Stimulated activated CD8-positive, alpha-beta memory T cell treated with anti-CD3 and anti-CD28 coated beads, Interleukin-4, amount 100 ng/mL, for 1 hour (primary cell): ENCODE measurements around the gene TGFB1.
"Not testable (repeated sequence)": the region's sequence is repeated elsewhere in the genome, so short reads cannot be mapped to it uniquely, and the experiment has no call there.

Source experiments
- DNase-seq, 2 donors: peaks; one replicate each; pipeline ENCODE4 v3.0.0-alpha.2; 2020; ENCODE audit warnings: low read depth in 2 of 2, low spot score in 1 of 2

The TGFB1 gene

GRCh38 chr19:41346916-41347315, 6.8 kb downstream of the TGFB1 start:
- DNase-seq = not testable (repeated sequence)

DNA sequence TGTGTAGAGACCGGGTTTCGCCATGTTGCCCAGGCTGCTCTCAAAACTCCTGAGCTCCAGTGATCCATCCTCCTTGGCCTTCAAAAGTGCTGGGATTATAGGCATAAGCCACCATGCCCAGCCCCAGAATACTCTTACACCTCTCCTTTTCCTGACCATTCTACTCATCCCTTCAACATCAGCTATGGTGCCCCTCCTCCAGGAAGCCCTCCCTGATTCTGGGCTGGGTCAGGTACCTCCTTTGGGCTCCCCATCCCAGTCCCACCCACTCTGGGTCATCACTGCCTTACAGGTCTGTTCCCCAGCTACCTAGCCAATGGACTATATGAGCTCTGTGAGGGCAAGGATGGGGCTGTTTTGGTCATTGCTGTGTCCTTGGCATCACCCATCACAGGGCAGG, 9.6 kb downstream of the TGFB1 start:
- DNase-seq = no peak

DNA sequence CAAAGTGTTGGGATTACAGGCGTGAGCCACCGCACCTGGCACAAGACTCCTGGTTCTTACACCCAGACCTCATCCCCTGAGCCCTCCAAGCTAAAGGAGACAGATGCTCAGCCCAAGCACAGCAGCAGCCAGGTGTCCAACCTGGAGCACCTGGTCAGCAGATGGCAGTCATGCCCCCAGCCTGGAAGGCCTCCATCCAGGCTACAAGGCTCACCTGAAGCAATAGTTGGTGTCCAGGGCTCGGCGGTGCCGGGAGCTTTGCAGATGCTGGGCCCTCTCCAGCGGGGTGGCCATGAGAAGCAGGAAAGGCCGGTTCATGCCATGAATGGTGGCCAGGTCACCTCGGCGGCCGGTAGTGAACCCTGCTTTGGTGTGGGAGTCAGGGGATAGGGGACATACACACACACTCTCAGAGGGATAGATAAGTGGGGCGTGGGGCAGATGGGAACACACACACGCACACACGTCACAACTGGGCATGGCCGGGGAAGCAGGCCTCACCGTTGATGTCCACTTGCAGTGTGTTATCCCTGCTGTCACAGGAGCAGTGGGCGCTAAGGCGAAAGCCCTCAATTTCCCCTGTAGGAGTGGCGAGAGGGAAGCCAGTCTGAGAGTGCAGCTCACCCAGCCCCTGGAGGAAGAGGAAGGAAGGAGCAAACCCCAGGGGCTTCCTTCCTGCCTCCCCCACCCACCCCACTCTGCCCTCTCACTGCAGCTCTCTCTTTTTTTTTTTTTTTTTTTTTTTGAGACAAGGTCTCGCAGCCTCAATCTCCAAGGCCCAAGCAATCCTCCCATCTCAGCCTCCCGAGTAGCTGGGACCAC, 11.8 kb downstream of the TGFB1 start:
- no peak for DNase-seq

GRCh38 chr19:41339936-41340335, 13.8 kb downstream of the TGFB1 start:
- DNase-seq = no peak

- no peak for DNase-seq
These were observed 18.3 kb downstream of the TGFB1 start for GRCh38 chr19:41335467-41335866.

- DNase-seq = no peak
These were observed 18.9 kb downstream of the TGFB1 start for GRCh38 chr19:41334793-41335192.

GRCh38 chr19:41332468-41332867, 21.3 kb downstream of the TGFB1 start:
- no peak for DNase-seq

GRCh38 chr19:41332000-41332399, 21.7 kb downstream of the TGFB1 start:
- DNase-seq = no peak

- no peak for DNase-seq
These were observed 22.6 kb downstream of the TGFB1 start for GRCh38 chr19:41330946-41331678.

DNA sequence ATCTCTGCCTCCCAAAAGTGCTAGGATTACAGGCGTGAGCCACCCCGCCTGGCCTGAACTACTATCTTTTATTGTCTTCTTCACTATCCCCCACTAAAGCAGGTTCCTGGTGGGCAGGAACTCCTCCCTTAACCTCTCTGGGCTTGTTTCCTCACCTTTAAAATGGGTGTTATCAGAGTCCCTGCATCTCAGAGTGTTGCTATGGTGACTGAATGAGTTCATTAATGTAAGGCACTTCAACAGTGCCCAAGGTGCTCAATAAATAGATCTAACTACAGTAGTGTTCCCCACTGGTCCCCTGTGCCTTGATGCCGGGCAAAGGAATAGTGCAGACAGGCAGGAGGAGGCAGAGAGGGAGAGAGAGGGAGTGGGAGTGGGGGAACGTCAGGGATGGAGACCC, 23.2 kb downstream of the TGFB1 start:
- DNase-seq = no peak

GRCh38 chr19:41328842-41329225, 24.9 kb downstream of the TGFB1 start:
- DNase-seq = no peak

- DNase-seq = no peak
These were observed 25.4 kb downstream of the TGFB1 start for GRCh38 chr19:41328157-41328841.

- peak; percentile 61 to 71 for DNase-seq
These were observed 26.1 kb downstream of the TGFB1 start for GRCh38 chr19:41327576-41328156.

DNA sequence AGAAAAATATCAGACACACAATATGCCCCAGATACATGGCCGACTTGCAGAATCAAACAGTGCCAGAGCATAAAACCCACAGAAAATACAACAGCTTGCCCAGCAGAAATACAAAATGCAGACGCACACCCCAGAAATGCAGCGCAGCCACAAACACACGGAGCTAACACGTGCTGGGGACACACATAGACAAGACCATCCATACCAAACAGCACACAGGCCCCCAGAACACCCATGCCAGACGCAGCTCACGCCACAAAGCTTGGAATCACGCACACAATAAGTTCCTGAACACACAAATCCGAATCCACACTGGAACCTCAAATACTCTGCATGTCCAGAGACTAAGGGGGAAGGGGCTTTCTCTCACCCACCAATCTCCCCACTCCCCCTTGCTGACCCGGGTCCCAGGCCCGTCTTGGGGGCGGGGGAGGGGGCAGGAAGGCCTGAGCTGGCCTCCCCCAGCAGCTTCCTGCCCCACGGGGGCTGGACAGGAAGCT, 26.6 kb downstream of the TGFB1 start:
- DNase-seq = no peak

GRCh38 chr19:41325947-41326706, 27.6 kb downstream of the TGFB1 start:
- DNase-seq = no peak

GRCh38 chr19:41325640-41325946, 28.1 kb downstream of the TGFB1 start:
- DNase-seq = no peak

GRCh38 chr19:41324921-41325639, 28.6 kb downstream of the TGFB1 start:
- no peak for DNase-seq

DNA sequence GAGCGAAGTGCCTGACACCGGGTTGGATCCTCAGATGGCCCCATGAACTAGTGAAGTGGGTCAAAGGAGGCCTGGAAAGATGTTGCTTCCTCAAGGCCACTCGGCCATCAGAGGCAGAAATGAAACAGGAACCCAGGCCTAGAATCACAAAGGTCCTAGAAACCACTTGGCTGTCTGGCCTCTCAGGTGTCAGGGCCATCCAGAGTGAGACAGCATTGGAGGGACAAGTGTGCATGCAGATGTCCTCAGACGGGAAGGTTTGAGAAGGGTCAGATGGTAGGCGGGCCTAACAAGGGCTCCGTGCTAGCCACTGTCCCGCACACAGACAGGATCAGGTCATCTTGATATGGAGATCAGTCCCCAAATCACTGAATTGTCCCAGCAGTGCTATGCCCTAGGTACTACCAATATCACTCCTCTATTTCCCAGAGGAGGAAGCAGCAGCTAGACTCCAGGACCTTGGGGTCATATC, 29.5 kb downstream of the TGFB1 start:
- DNase-seq = no peak

- no peak for DNase-seq
These were observed 30.1 kb downstream of the TGFB1 start for GRCh38 chr19:41323430-41324125.
